K562 (cell line): ENCODE results near the gene CEACAM7. TPM values are rescaled to one million over a fixed set of nuclear protein-coding genes. Genes with fewer than 3 reads are reported as not detected.

Source experiments
- ATAC-seq: fragments of 200-7000 bp; cut with Tn5 transposase; 3 replicates; pipeline ENCODE4 v1.9.1; 2020; ENCODE audit warnings: moderate library complexity
- BruUV-seq: library from RNA; stranded (reverse); fragments of 400-500 nt; replicated peaks from 2 replicates; lab custom pipeline; 2021; lab: Mats Ljungman, UMichigan
- CTCF ChIA-PET: fragments of 300-600 bp; formaldehyde crosslinking; extraction: SDS; loops from one replicate; lab custom pipeline; 2021; ENCODE audit warnings: low intra/inter-chr PET ratio; lab: Yijun Ruan, JAX
- POLR2A ChIA-PET: fragments of 300-600, 350-650 bp; sonication (Branson Sonifier 250); formaldehyde crosslinking; extraction: SDS; loops from one replicate; lab custom pipeline; 2021; ENCODE audit warnings: antibody characterized with exemption, inconsistent platforms; lab: Yijun Ruan, JAX
- DNase-seq, 4 experiments: peaks; one replicate each; pipeline versions ENCODE4 v3.0.0 to v3.0.0-alpha.2; 2011 to 2018; ENCODE audit warnings: low spot score in 3 of 4, mixed read lengths in 3 of 4; ENCODE audit errors: extremely low read depth in 1 of 4
- FAIRE-seq: peaks from 2 replicates; lab custom pipeline; 2011; peaks lifted over from hg19 to GRCh38; lab: Jason Lieb, UNC
- H2AFZ ChIP-seq: 2 replicates; pipeline ENCODE4 v1.6.0; 2011; ENCODE audit warnings: low read depth, low read length, control low read depth, inconsistent platforms
- H3K27ac ChIP-seq: fragments of 200-600 bp; 3 replicates; pipeline ENCODE4 v1.8.0; 2011; ENCODE audit warnings: low read depth, mild to moderate bottlenecking, control low read depth, inconsistent platforms, low read length, moderate library complexity, mixed read lengths; ENCODE audit errors: extremely low read depth
- H3K27me3 ChIP-seq, 2 experiments: fragments of 300-600 bp in 1 of 2; 2 replicates in 1 of 2; 3 replicates in 1 of 2; pipeline versions ENCODE4 v1.6.0 to v1.8.0; 2011; ENCODE audit warnings: inconsistent platforms in 2 of 2, low read length in 2 of 2, mild to moderate bottlenecking in 1 of 2, mixed read lengths in 1 of 2, moderate library complexity in 1 of 2; ENCODE audit not compliant: control insufficient read depth in 2 of 2, insufficient read depth in 2 of 2
- H3K36me3 ChIP-seq: fragments of 300-600 bp; 3 replicates; pipeline ENCODE4 v1.8.0; 2011; ENCODE audit warnings: mild to moderate bottlenecking, low read length, inconsistent platforms; ENCODE audit not compliant: control insufficient read depth, insufficient read depth
- H3K4me1 ChIP-seq, 2 experiments: fragments of 200-600 bp in 1 of 2; replicated peaks in 1 of 2; 2 replicates in 1 of 2; 3 replicates in 1 of 2; pipeline versions ENCODE4 v1.5.1 to v1.8.0; 2011; ENCODE audit warnings: inconsistent platforms in 2 of 2, low read length in 2 of 2, mild to moderate bottlenecking in 1 of 2, mixed read lengths in 1 of 2, moderate library complexity in 1 of 2; ENCODE audit not compliant: control insufficient read depth in 2 of 2, insufficient read depth in 2 of 2
- H3K4me2 ChIP-seq: 2 replicates; pipeline ENCODE4 v1.6.1; 2011; ENCODE audit warnings: low read length, control low read depth, inconsistent platforms, mixed read lengths; ENCODE audit not compliant: insufficient read depth
- H3K4me3 ChIP-seq: fragments of 200-600 bp; sonication (generic), shearing (Covaris generic); 2 replicates; pipeline ENCODE4 v1.5.1; 2016; ENCODE audit warnings: control low read depth, inconsistent platforms
- H3K79me2 ChIP-seq: fragments of 200-600 bp; 3 replicates; pipeline ENCODE4 v1.8.0; 2011; ENCODE audit warnings: low read length, inconsistent platforms; ENCODE audit not compliant: control insufficient read depth, insufficient read depth
- H3K9ac ChIP-seq, 2 experiments: 2 replicates each; pipeline versions ENCODE4 v1.6.0 to v1.6.1; 2011; ENCODE audit warnings: low read depth in 2 of 2, low read length in 2 of 2, control low read depth in 1 of 2, inconsistent platforms in 1 of 2, mild to moderate bottlenecking in 1 of 2, mixed read lengths in 1 of 2; ENCODE audit not compliant: insufficient read depth in 1 of 2
- H3K9me1 ChIP-seq: one replicate; pipeline ENCODE4 v1.6.0; 2011; ENCODE audit warnings: inconsistent platforms, mild to moderate bottlenecking, low read length, moderate library complexity; ENCODE audit not compliant: control insufficient read depth, insufficient read depth
- H3K9me3 ChIP-seq: replicated peaks from 2 replicates; pipeline ENCODE4 v1.5.1; 2011; ENCODE audit warnings: low read depth, low read length, inconsistent platforms; ENCODE audit not compliant: control insufficient read depth, insufficient read depth
- H4K20me1 ChIP-seq: replicated peaks from 2 replicates; pipeline ENCODE4 v1.6.1; 2011; ENCODE audit warnings: low read length, inconsistent platforms, mixed read lengths; ENCODE audit not compliant: control insufficient read depth, insufficient read depth
- BCL6 ChIP-seq: fragments of 250-450 bp; sonication (Bioruptor Pico); IDR thresholded peaks from 2 replicates; pipeline ENCODE4 v1.4.0; 2020
- COPS2 ChIP-seq: fragments of 450-650 bp; conservative IDR thresholded peaks from 2 replicates; pipeline ENCODE4 v1.6.1; 2016; ENCODE audit warnings: mild to moderate bottlenecking, moderate library complexity
- GTF2F1 ChIP-seq: IDR thresholded peaks from 2 replicates; pipeline ENCODE4 v1.6.1; 2011; ENCODE audit warnings: low read depth, low read length, improper control_type of control experiment
- HSF4 ChIP-seq: fragments of 250-450 bp; sonication (Bioruptor Pico); IDR thresholded peaks from 2 replicates; pipeline ENCODE4 v2.1.2; 2022; ENCODE audit warnings: mild to moderate bottlenecking, moderate library complexity, borderline replicate concordance
- KDM4B ChIP-seq, 2 experiments: fragments of 450-650 bp in 1 of 2; sonication (generic) in 1 of 2; IDR thresholded peaks; 2 replicates each; pipeline ENCODE4 v1.6.1; 2016 to 2017; ENCODE audit warnings: borderline replicate concordance in 2 of 2, antibody characterized with exemption in 1 of 2, low read depth in 1 of 2, mild to moderate bottlenecking in 1 of 2
- RHOXF2B ChIP-seq: fragments of 250-450 bp; sonication (Bioruptor Pico); conservative IDR thresholded peaks from 2 replicates; pipeline ENCODE4 v1.5.1; 2021
- SRSF9 ChIP-seq: fragments of 200-400 bp; formaldehyde crosslinking; IDR thresholded peaks from 2 replicates; pipeline ENCODE4 v1.6.1; 2017; ENCODE audit warnings: low read depth, low read length, borderline replicate concordance
- U2AF1 ChIP-seq: fragments of 200-400 bp; formaldehyde crosslinking; optimal IDR thresholded peaks from 2 replicates; pipeline ENCODE3; 2017; ENCODE audit warnings: mild to moderate bottlenecking, low read depth, low read length, moderate library complexity
- ZC3H4 ChIP-seq: sonication (generic); formaldehyde crosslinking; IDR thresholded peaks from 2 replicates; pipeline ENCODE4 v1.9.0; 2021; ENCODE audit warnings: missing genetic modification reagents, borderline replicate concordance
- ZKSCAN1 ChIP-seq: fragments of 150-350 bp; IDR thresholded peaks from 2 replicates; pipeline ENCODE4 v1.6.1; 2016; ENCODE audit warnings: low read depth, low read length
- ZNF445 ChIP-seq: fragments of 250-450 bp; sonication (Bioruptor Pico); IDR thresholded peaks from 2 replicates; pipeline ENCODE4 v1.4.0; 2020; ENCODE audit warnings: low read depth, mild to moderate bottlenecking, moderate library complexity
- ZNF561 ChIP-seq: fragments of 450-650 bp; formaldehyde crosslinking; conservative IDR thresholded peaks from 2 replicates; pipeline ENCODE4 v1.4.0; 2020; ENCODE audit warnings: mild to moderate bottlenecking, moderate library complexity
- ZNF668 ChIP-seq: fragments of 250-450 bp; sonication (Bioruptor Pico); IDR thresholded peaks from 2 replicates; pipeline ENCODE4 v1.8.0; 2022; ENCODE audit warnings: mild to moderate bottlenecking, inconsistent platforms
- WGBS: fragments of 100-300 bp; shearing (Covaris generic); methylation state at CpG from one replicate; pipeline ENCODE4 v1.1.6; 2016; ENCODE audit warnings: low coverage, mixed read lengths; ENCODE audit not compliant: insufficient coverage; ENCODE audit errors: missing lambda C conversion rate; 5-methylcytosine and 5-hydroxymethylcytosine counted together
- in situ Hi-C: fragments of 300-500 bp; cut with MboI; formaldehyde crosslinking; loops from 4 replicates; pipeline ENCODE4 v1.15.0; 2018; ENCODE audit warnings: inconsistent platforms, mixed read lengths
- intact Hi-C: fragments of 100-400 bp; cut with micrococcal nuclease; formaldehyde crosslinking; loops from 2 replicates; pipeline ENCODE4 v1.14.2; 2022
- polyA plus RNA-seq, 8 experiments: library from polyadenylated mRNA; depleted of rRNA in 4 of 8; stranded (reverse) in 5 of 8; unstranded in 3 of 8; fragments of >200 nt; fragmentation: Nextera tagmentation in 2 of 8; fragmentation: Illumina TruSeq in 1 of 8; extraction: Ambion mirVana in 2 of 8; extraction: Trizol in 1 of 8; gene quantifications; 2 replicates each; pipeline versions ENCODE4 v1.2.1 to v1.2.3, GENCODE V29; 2011 to 2014; ENCODE audit warnings: inconsistent platforms in 1 of 8, missing spikeins in 1 of 8
- total RNA-seq, 7 experiments: library from RNA; depleted of rRNA in 6 of 7; stranded (reverse); fragments of >200 nt in 6 of 7; fragmentation: Illumina TruSeq in 2 of 7; extraction: Trizol in 2 of 7; gene quantifications; 2 replicates each; pipeline versions ENCODE4 v1.2.1 to v1.2.3, GENCODE V29; 2011 to 2021; ENCODE audit warnings: low replicate concordance in 1 of 7
- TF ChIP-seq, protein P1 (sequence below): fragments of 450-650 bp; formaldehyde crosslinking; IDR thresholded peaks from 2 replicates; pipeline ENCODE4 v1.4.0; 2020; ENCODE audit warnings: mild to moderate bottlenecking, moderate library complexity
- TF ChIP-seq, protein P2 (sequence below): IDR thresholded peaks from 2 replicates; pipeline ENCODE4 v1.6.1; 2011; ENCODE audit not compliant: insufficient read length; ENCODE audit errors: extremely low read depth
- TF ChIP-seq, protein P3 (sequence below): fragments of 250-450 bp; sonication (Bioruptor Pico); IDR thresholded peaks from 2 replicates; pipeline ENCODE4 v1.8.0; 2022; ENCODE audit warnings: inconsistent platforms, mild to moderate bottlenecking, moderate library complexity, borderline replicate concordance

CEACAM7 gene
- total and polyA plus RNA-seq, 9 of the 15 experiments (the other 6 are each of a cell fraction or from before 2014, with no cell fraction given): not detected

DNA sequence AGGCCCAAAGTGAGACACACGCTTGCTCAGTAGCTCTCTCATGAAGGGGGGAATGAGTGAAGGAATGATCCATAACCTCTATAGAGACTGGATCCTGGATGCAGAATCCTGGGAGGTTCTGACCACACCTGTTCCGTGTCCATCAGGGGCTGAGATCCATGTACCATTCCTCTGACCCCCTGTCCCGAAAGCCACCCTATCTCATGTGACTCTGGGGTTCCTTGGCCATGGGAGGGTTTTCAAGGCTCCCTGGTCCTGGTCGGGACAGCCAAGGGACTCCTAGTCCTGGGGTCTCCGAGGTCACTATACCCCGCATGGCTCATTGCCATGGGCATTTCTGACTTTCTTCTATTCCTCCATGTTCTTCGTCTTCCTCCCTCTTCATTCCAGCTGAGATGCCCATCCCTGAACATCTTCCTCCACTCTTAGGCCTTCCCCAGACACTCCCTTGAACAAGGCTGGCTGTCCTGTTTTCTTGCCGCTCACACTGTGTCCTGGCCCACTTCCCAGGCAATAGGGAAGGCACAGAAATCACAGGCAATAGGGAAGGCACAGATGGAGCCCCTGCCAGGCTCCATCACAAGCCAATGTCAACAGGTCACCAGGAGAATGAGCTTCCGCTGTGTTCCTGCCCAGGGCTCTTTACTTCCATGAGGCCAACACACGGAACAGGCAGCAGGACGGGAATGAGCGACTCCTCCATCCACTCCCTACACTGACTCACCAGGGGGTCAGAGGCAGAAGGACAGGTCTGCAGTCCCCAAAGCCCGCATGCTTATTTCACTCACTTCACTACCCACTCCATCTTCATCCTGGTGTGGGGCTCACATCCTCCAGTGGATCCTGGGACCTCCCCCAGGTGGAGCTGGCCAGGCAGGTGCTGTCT is 23.5 kb upstream of the CEACAM7 start (continued):
- TF ChIP-seq, protein P1, sequence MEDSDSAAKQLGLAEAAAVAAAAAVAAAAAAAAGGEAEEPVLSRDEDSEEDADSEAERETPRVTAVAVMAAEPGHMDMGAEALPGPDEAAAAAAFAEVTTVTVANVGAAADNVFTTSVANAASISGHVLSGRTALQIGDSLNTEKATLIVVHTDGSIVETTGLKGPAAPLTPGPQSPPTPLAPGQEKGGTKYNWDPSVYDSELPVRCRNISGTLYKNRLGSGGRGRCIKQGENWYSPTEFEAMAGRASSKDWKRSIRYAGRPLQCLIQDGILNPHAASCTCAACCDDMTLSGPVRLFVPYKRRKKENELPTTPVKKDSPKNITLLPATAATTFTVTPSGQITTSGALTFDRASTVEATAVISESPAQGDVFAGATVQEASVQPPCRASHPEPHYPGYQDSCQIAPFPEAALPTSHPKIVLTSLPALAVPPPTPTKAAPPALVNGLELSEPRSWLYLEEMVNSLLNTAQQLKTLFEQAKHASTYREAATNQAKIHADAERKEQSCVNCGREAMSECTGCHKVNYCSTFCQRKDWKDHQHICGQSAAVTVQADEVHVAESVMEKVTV: no peak
- TF ChIP-seq ZKSCAN1 (no peak), ZNF445 (CRISPR knock-in tag) (no peak), ZC3H4 (CRISPR knock-in tag) (no peak), BCL6 (CRISPR knock-in tag) (no peak), ZNF668 (CRISPR knock-in tag) (no peak), COPS2 (no peak), RHOXF2B (CRISPR knock-in tag) (no peak)

DNA sequence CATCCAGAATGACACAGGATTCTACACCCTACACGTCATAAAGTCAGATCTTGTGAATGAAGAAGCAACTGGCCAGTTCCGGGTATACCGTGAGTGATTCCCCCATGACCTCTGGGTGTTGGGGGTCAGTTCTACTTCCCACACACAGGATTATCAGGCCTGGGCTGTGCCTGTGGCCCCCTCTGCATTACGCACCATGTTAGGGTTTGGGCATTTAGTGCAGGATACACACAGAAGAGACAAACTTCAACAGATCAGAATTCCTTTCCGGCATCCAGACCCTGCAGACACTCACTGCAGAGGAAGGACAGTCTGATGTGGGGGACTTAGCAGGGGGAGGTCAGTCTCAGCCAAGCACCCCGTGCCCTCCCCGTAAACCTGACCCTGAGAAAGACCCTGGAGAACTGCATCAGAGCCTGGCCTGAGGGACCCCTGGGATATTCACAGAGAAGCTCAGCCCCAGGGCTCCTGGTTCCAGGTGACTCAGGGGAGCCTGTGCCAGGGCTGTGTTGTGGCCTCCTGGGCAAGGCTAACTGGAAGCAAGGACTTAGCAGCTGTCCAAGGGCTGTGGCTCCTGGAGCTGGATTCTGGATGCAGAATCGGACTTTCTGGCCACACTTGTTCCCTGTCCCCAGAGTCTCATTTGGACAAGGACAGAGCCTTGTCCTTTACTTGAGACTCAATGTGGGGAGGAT is 22.0 kb upstream of the CEACAM7 start:
- 2% methylated on average over 8 of the region's 8 CpGs for WGBS
- in situ Hi-C loops: loop anchor here (5.0 kb wide), 1 partner anchor 37 kb away; no protein-coding TSS in a partner anchor
- TF ChIP-seq, protein P2, sequence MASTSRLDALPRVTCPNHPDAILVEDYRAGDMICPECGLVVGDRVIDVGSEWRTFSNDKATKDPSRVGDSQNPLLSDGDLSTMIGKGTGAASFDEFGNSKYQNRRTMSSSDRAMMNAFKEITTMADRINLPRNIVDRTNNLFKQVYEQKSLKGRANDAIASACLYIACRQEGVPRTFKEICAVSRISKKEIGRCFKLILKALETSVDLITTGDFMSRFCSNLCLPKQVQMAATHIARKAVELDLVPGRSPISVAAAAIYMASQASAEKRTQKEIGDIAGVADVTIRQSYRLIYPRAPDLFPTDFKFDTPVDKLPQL: no peak
- TF ChIP-seq HSF4 (CRISPR knock-in tag) (no peak), ZNF561 (CRISPR knock-in tag) (no peak), SRSF9 (no peak), KDM4B (IDR thresholded peaks at IDR 0.05; ENCODE audit: borderline replicate concordance in 2 of 2, low read depth in 1 of 2) (no peak), GTF2F1 (no peak), U2AF1 (no peak)
- TF ChIP-seq, protein P3, sequence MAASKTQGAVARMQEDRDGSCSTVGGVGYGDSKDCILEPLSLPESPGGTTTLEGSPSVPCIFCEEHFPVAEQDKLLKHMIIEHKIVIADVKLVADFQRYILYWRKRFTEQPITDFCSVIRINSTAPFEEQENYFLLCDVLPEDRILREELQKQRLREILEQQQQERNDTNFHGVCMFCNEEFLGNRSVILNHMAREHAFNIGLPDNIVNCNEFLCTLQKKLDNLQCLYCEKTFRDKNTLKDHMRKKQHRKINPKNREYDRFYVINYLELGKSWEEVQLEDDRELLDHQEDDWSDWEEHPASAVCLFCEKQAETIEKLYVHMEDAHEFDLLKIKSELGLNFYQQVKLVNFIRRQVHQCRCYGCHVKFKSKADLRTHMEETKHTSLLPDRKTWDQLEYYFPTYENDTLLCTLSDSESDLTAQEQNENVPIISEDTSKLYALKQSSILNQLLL (CRISPR knock-in tag): no peak

More for the DNA sequence above, 22.0 kb upstream of the CEACAM7 start:
- DNase-seq (no peak), FAIRE-seq (no peak), ATAC-seq (no peak)
- Histone ChIP-seq H3K4me1 (peaks cover 0 to 7% of the 10 kb centered on the region in 2 experiments; a peak in 2 of 5 replicates), H3K36me3 (no peaks in the 10 kb centered on the region), H3K4me3 (no peak overlapping the region), H3K79me2 (no peaks in the 10 kb centered on the region), H2AFZ (no peak overlapping the region), H3K9me3 (no peaks in the 10 kb centered on the region), H3K27me3 (peaks cover 3 to 15% of the 10 kb centered on the region in 2 experiments; a peak in 4 of 5 replicates), H3K27ac (no peak overlapping the region), H3K9me1 (no peaks in the 10 kb centered on the region), H3K4me2 (no peak overlapping the region), H4K20me1 (peaks cover 6% of the 10 kb centered on the region), H3K9ac (no peak overlapping the region)
- intact Hi-C loops: no loop called here
- BruUV-seq: no TSS peak
- ChIA-PET POLR2A (no interaction called here), CTCF (no interaction called here)
